ENCODE results near the gene DYNC2I2. TPM values are rescaled to one million over a fixed set of nuclear protein-coding genes. Genes with fewer than 3 reads are reported as not detected.
A peak's percentile ranks its signal among the peaks of the same experiment; 100 is the strongest.

Gene DYNC2I2
- total and polyA plus RNA-seq, 10 of the 15 experiments (the other 5 are each of a cell fraction or from before 2014, with no cell fraction given), result 0.89 to 118 (median 47.9) TPM

DNA sequence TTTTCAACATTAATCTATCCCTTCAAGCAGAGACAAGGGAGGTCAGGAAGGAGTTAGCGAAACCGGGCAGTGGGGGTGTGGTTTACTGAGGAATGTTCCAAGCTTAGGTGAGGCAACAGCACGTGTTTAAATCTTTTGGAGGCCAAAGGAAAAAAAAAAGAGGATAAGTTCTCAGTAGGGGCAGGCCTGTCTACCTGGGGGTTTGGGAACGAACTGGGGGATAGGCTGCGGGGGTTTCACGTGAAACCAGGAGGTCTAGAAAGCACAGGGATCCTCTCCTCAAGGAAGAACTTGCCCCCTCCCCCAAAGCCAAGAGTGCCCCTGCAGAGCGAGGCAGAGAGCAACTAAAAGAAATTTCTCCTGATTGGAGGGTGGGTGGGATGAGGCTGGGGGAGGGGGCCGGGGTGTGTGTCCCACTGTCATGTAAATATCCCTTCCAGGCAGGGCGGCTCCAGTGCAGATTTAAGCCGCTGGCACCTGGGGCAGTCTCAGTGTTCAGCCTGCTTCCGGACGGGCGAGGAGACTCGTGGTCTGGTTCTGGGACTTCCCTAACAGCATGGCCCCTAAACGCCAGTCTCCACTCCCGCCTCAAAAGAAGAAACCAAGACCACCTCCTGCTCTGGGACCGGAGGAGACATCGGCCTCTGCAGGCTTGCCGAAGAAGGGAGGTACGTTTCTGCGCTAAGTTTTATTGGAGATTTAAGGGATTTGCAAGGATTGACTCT is 26.9 kb upstream of the DYNC2I2 start:
- Histone ChIP-seq H3K9me3 (replicated peaks; ENCODE audit: control insufficient read depth, insufficient read depth, low read length) (no peaks in the 10 kb centered on the region), H3K36me3 (ENCODE audit: control insufficient read depth in 2 of 2, insufficient read depth in 2 of 2, low read length in 1 of 2) (0 out of 4 replicates have a peak, but pooled peaks cover 0 to 4% of the 10 kb centered on the region in 2 experiments), H3K4me2 (ENCODE audit: control insufficient read depth, insufficient read depth) (peak overlapping the region; percentile 93), H2AFZ (ENCODE audit: control insufficient read depth, low read depth, low read length) (peak overlapping the region; percentile 2; the same call in 1 of the 2 replicates), H3K27me3 (replicated peaks in 1 of 2; ENCODE audit: control insufficient read depth in 2 of 2, insufficient read depth in 2 of 2, low read length in 1 of 2) (no peaks in the 10 kb centered on the region), H3K27ac (ENCODE audit: control insufficient read depth, insufficient read depth) (peak overlapping the region; percentile 96), H4K20me1 (ENCODE audit: control insufficient read depth, insufficient read depth) (no peaks in the 10 kb centered on the region), H3K79me2 (ENCODE audit: control insufficient read depth, insufficient read depth, low read length) (peaks cover 70% of the 10 kb centered on the region), H3K4me1 (ENCODE audit: control insufficient read depth, insufficient read depth, low read length) (peaks cover 13% of the 10 kb centered on the region; the same call in 1 of the 2 replicates), H3K9ac (ENCODE audit: control insufficient read depth, insufficient read depth, low read length) (peak overlapping the region; percentile 96), H3K4me3 (peak overlapping the region; percentile 95)
- no peak for DNase-seq (ENCODE audit: low read depth, low spot score)
- in situ Hi-C loops (cut with MboI), result no loop called here
- intact Hi-C loops (cut with micrococcal nuclease; ENCODE audit: unreplicated experiment), result loop anchor here (2.0 to 10.0 kb wide), 2 partner anchors 41 to 129 kb away; partner anchors contain the start of gene SPTAN1
- no TSS peak for BruUV-seq (replicated peaks)
- no peak for FAIRE-seq
- WGBS (ENCODE audit: insufficient coverage, insufficient replicate concordance, low lambda C conversion rate, missing lambda C conversion rate), result under 1% methylated on average over 18 of the region's 21 CpGs
- SMC1A ChIA-PET (ENCODE audit: uncharacterized antibody, unreplicated experiment), result interaction anchor here (0.9 to 3.0 kb wide), 9 partner anchors 8 to 146 kb away, joined by 3 to 12 read pairs (median 5); partner anchors contain the start of gene SPOUT1
- CTCF ChIA-PET, result interaction anchor here (0.6 to 1.2 kb wide), 6 partner anchors 11 to 726 kb away, joined by 3 to 4 read pairs (median 3); no protein-coding TSS in a partner anchor
- peak; percentile 78 for ATAC-seq
- RAD21 ChIA-PET (ENCODE audit: unreplicated experiment), result interaction anchor here (0.7 to 1.7 kb wide), 8 partner anchors 10 to 131 kb away, joined by 3 to 6 read pairs (median 4); partner anchors contain the start of genes SPTAN1 and ZDHHC12
- POLR2A ChIA-PET, result interaction anchor here (0.9 to 2.8 kb wide), 17 partner anchors 7 to 178 kb away, joined by 3 to 33 read pairs (median 5); partner anchors contain the start of gene GLE1
- no peak; the same call in none of the 2 replicates for TF ChIP-seq MXI1 (IDR thresholded peaks at IDR 0.05; ENCODE audit: low read depth, low read length)
- TF ChIP-seq FOS (IDR thresholded peaks at IDR 0.05; ENCODE audit: borderline replicate concordance, extremely low read depth, insufficient read length), result no peak
- TF ChIP-seq BMI1 (IDR thresholded peaks at IDR 0.05; ENCODE audit: borderline replicate concordance), result no peak
- TF ChIP-seq SMAD1 (IDR thresholded peaks at IDR 0.05; ENCODE audit: low read depth, partially characterized antibody), result no peak
- peak; percentile 28; the same call in 1 of the 2 replicates for TF ChIP-seq GATAD2B (conservative IDR thresholded peaks at IDR 0.05; ENCODE audit: low read depth)
- TF ChIP-seq, protein P1, sequence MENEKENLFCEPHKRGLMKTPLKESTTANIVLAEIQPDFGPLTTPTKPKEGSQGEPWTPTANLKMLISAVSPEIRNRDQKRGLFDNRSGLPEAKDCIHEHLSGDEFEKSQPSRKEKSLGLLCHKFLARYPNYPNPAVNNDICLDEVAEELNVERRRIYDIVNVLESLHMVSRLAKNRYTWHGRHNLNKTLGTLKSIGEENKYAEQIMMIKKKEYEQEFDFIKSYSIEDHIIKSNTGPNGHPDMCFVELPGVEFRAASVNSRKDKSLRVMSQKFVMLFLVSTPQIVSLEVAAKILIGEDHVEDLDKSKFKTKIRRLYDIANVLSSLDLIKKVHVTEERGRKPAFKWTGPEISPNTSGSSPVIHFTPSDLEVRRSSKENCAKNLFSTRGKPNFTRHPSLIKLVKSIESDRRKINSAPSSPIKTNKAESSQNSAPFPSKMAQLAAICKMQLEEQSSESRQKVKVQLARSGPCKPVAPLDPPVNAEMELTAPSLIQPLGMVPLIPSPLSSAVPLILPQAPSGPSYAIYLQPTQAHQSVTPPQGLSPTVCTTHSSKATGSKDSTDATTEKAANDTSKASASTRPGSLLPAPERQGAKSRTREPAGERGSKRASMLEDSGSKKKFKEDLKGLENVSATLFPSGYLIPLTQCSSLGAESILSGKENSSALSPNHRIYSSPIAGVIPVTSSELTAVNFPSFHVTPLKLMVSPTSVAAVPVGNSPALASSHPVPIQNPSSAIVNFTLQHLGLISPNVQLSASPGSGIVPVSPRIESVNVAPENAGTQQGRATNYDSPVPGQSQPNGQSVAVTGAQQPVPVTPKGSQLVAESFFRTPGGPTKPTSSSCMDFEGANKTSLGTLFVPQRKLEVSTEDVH (IDR thresholded peaks at IDR 0.05; ENCODE audit: low read depth, partially characterized antibody), result no peak
- TF ChIP-seq BACH1 (IDR thresholded peaks at IDR 0.05; ENCODE audit: borderline replicate concordance), result 0 out of 2 replicates have a peak, but pooled peaks have one; percentile 22
- TF ChIP-seq DPF2 (IDR thresholded peaks at IDR 0.05), result peak; percentile 23; the same call in 1 of the 2 replicates
- TF ChIP-seq, protein P2, sequence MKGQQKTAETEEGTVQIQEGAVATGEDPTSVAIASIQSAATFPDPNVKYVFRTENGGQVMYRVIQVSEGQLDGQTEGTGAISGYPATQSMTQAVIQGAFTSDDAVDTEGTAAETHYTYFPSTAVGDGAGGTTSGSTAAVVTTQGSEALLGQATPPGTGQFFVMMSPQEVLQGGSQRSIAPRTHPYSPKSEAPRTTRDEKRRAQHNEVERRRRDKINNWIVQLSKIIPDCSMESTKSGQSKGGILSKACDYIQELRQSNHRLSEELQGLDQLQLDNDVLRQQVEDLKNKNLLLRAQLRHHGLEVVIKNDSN (IDR thresholded peaks at IDR 0.05; ENCODE audit: borderline replicate concordance, extremely low read length, insufficient read depth, low read depth, low read length), result no peak
- no peak for TF ChIP-seq ZNF274 (IDR thresholded peaks at IDR 0.05; ENCODE audit: insufficient read depth, insufficient read length)
- peak; percentile 45; the same call in 1 of the 3 replicates for TF ChIP-seq POU2F2 (IDR thresholded peaks at IDR 0.05; ENCODE audit: borderline replicate concordance, low read depth, low read length)
- peak; percentile 80 for TF ChIP-seq TAF1 (IDR thresholded peaks at IDR 0.05; ENCODE audit: borderline replicate concordance, low read depth, low read length)
- no peak for TF ChIP-seq TARDBP (IDR thresholded peaks at IDR 0.05; ENCODE audit: borderline replicate concordance)
- no peak for TF ChIP-seq MYC (IDR thresholded peaks at IDR 0.05; ENCODE audit: insufficient read depth, insufficient read length, insufficient replicate concordance, low read length, severe bottlenecking)
- TF ChIP-seq ESRRA (IDR thresholded peaks at IDR 0.05; ENCODE audit: low read length), result no peak
- TF ChIP-seq, protein P3, sequence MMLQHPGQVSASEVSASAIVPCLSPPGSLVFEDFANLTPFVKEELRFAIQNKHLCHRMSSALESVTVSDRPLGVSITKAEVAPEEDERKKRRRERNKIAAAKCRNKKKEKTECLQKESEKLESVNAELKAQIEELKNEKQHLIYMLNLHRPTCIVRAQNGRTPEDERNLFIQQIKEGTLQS (IDR thresholded peaks at IDR 0.05; ENCODE audit: borderline replicate concordance, extremely low read depth, low read depth, low read length), result no peak
- TF ChIP-seq FOXK2 (IDR thresholded peaks at IDR 0.05), result no peak

Measured in GM12878 (cell line).